Measurements from ENCODE around the gene PFKFB1. TPM values are rescaled to one million over a fixed set of nuclear protein-coding genes. Genes with fewer than 3 reads are reported as not detected.

Gene PFKFB1
- polyA plus RNA-seq (ENCODE audit: insufficient read length in 3 of 3) = under 1 TPM; 0.48 to 0.64 (median 0.60) TPM
- long read RNA-seq, donor 1 = 0 reads
- long read RNA-seq, donor 2 = 0 reads
- long read RNA-seq, donor 3 = 0 reads
- long read RNA-seq, donor 4 = 0 reads
- long read RNA-seq, donor 5 = 0 reads
- long read RNA-seq, donor 6 = 0 reads
- long read RNA-seq, donor 7 = 0 reads
- long read RNA-seq, donor 8 = 0 reads
- long read RNA-seq, donor 9 = 0 reads
- long read RNA-seq, donor 10 = 0 reads
- long read RNA-seq, donor 11 = 0 reads
- long read RNA-seq, donor 12 = 0 reads
- long read RNA-seq, donor 13 = 0 reads
- long read RNA-seq, donor 14 = 0 reads
- long read RNA-seq, donor 15 = 0 reads
- long read RNA-seq, donor 16 = 0 reads

DNA sequence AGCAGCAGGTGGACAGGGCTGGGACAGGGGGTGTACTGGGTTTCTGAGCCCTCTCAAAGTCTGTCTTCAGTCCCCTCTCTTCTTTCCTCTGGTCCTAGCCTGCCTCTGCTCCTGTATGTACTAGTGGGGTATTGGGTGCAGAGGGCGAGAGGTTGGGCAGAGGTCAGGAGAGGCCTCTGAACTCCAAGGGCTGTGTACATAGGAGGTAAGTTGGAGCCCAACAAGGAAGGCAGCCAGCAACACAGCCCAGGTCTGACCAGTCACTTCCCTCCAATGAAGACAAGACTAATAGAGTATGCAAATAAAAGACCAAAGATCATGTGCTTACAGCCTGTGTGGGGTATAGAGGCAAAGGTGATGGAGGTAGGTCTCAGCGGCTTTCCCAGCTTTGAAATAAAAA lies at the start of gene PFKFB1:
PFKFB1 (minus strand) TSS at position 90 of the 400 bp plus-strand sequence. CDS start 181 bp downstream, outside the sequence.
- DNase-seq (ENCODE audit: extremely low read depth in 1 of 11, low read depth in 9 of 11, low spot score in 4 of 11) = no peak

DNA sequence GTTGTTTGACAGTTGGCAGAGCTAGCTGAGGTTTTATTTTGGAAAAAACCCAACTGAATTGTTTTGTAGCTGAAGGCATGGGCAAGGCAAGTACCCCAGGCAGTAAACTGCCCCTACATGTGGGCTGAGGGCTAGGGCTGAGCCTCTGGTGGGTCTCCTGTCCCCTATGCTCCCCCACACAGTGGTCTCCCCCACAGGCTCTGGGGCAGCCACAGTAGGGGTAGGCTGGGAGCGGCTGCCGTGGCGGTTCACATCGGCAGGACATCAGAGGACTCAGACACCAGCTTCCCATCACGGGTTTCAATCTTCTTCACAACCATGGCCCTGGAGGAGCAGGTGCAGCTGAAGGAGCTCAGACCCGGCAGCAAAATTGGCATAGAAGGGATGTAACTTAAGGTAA lies 47.5 kb upstream of the PFKFB1 start:
- no peak for DNase-seq (ENCODE audit: extremely low read depth in 1 of 11, low read depth in 9 of 11, low spot score in 4 of 11)

GRCh38 chrX:55039471-55039870 lies 45.5 kb upstream of the PFKFB1 start:
- DNase-seq (ENCODE audit: extremely low read depth in 1 of 11, low read depth in 9 of 11, low spot score in 4 of 11) = no peak

- DNase-seq (ENCODE audit: extremely low read depth in 1 of 11, low read depth in 9 of 11, low spot score in 4 of 11) = no peak
Measured at GRCh38 chrX:55033429-55033828, 39.4 kb upstream of the PFKFB1 start.

GRCh38 chrX:55030271-55031205 lies 36.5 kb upstream of the PFKFB1 start, which contains the start of gene ALAS2:
ALAS2 (minus strand) TSS chrX:55030977; CDS start chrX:55026000, 4,977 bp downstream.
- no peak for DNase-seq (ENCODE audit: extremely low read depth in 1 of 11, low read depth in 9 of 11, low spot score in 4 of 11)

GRCh38 chrX:55029291-55029690 lies 35.3 kb upstream of the PFKFB1 start:
- no peak for DNase-seq (ENCODE audit: extremely low read depth in 1 of 11, low read depth in 9 of 11, low spot score in 4 of 11)

DNA sequence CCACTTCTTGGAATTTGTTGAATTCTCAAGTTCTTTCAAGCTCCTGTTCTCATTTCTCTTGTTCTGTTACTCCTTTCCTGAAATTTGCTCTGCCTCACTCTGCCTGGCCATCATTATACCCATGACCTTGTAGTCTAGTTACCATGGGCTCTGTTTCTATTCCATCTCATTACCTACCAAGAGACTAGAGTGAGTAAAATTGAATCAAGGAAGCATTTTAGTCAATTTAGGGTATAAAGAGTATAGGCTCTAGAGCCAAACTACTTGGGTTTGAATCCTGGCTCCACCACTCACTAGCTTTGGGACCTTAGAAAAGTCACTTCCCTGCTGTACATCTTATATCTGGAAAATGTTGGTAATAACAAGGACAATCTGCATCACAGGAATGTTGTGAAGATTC lies 34.6 kb upstream of the PFKFB1 start:
- no peak for DNase-seq (ENCODE audit: extremely low read depth in 1 of 11, low read depth in 9 of 11, low spot score in 4 of 11)

DNA sequence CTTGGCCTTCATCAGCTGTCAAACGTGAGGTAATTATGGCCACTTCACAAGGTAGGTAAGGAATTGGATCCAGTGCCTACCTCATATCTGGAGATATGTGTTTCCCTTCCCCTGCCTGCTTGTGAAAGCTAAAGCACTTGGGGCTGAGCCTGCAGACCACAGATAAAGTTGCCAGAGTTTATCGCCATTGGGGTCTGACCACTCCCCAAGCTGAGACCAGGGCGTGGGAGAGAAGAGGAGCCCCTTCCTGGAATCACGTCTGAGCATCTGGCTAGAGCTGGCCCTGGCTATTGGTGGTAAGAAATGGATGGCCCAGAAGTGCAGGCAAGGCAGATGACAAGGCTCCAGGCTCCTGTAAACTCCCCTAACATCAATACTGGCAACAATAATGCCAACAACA lies 34.1 kb upstream of the PFKFB1 start:
- DNase-seq (ENCODE audit: extremely low read depth in 1 of 11, low read depth in 9 of 11, low spot score in 4 of 11) = no peak

- no peak for DNase-seq (ENCODE audit: extremely low read depth in 1 of 11, low read depth in 9 of 11, low spot score in 4 of 11)
Measured at GRCh38 chrX:55026840-55027239, 32.9 kb upstream of the PFKFB1 start.

DNA sequence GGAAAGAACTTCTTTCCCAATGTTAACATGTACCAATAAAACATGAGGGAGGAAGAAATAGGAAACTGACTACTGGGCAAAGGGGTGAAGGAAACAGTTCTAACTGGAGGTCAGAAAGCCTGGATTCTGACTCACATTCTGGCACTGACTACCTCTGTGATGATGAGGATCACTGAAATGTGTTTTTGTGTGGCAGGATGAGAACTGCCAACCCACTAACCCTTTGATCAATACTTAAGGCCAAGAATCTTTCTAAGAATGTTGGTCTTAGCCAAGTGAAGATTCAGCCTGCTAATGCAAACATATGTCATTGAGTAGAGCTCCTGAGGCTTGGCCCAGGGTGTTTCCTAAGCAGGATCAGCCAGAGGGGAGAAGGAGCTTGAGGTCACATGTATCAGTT lies 32.2 kb upstream of the PFKFB1 start:
- no peak for DNase-seq (ENCODE audit: extremely low read depth in 1 of 11, low read depth in 9 of 11, low spot score in 4 of 11)

DNA sequence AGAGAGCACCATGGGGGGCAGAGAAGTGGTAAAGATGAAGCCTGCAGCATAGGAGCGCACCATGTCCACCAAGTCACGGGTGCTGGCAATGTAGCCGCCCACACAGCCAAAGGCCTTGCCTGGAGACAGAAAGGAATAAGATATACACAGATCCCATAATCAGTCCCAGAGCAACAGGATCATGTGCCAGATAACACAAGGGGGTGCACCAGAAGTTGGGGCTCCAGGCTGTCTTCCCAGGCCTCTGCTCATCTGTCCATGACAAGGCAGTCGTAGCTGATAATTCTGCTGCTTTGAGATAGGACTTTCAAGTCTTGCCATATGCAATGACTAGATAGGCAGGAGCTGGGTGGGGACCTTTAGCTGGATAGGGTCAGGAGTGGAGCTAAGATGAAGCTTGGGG lies 20.9 kb upstream of the PFKFB1 start:
- no peak for DNase-seq (ENCODE audit: extremely low read depth in 1 of 11, low read depth in 9 of 11, low spot score in 4 of 11)

DNA sequence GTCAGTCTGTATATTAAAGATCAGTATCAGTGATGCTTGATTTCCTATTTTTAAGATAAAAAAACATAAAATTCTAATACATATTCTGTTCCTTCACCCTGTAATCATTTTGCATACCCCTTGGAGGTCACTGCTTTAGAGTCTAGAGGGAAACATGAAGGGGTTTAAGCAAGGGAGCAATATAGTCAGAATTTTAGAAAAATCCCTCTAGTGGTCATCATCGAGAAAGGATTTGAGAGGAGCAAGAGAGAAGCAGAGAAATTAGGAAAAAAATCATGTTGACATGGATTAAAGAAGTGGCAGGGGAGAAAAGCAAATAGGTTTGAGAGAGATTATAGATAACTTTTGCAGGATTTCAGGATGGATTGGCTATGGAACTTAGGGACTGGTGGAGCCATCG lies 17.3 kb upstream of the PFKFB1 start:
- no peak for DNase-seq (ENCODE audit: extremely low read depth in 1 of 11, low read depth in 9 of 11, low spot score in 4 of 11)

DNA sequence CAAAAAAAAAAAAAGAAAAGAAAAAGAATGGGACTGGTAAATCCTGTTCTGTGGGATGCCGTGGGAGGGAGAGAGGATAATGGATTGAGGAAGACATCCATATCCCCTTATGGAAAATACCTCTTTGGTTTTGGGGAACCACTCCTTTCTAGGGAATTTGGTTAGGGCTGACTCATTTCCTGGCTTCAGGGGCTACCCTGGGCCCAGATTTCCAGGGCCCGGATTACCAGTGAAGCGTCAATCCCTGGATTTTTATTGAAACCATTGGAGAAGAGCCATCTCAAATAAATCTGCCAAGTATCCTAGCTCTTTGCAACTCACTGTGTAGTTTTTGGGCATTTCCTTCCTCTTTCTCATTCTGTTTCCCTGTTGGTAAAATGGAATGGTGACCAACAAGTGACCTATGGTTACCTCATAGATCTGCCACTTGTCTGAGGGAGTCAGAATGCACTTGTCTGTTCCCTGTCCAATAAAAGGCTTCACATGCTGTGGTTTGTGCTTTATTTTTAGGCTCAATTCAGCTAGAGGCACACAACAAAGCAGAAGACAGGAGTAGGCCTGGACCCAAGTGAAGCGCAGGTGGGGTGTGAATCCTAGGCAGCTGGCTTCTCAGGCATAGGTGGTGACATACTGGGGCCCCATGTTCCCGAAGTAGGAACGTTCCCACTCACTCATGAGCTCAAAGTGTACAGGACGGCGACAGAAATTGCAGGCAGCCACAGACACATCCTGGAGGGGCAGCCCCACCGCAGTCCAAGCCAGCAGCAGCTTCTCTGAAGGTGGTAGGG lies 14.8 kb upstream of the PFKFB1 start:
- no peak for DNase-seq (ENCODE audit: extremely low read depth in 1 of 11, low read depth in 9 of 11, low spot score in 4 of 11)

DNA sequence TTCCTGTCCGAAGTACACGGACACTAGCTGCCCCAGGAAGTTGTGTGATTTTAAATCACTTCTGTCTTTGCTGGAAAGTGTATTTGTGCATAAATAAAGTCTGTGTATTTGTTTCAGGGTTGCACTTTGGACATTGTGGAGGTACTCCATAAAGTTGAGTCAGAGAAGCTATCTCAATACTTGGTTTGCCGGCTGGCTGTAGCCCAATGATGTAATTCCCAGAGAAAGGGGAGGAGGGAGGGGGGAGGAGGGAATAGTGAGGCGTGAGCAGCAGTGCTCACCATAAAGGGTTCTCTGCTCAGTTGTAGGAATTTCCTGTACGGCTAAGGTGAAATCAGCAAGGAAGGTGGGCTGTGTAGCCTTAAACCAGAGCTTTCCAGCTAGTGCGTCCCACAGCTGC lies 13.7 kb upstream of the PFKFB1 start:
- no peak for DNase-seq (ENCODE audit: extremely low read depth in 1 of 11, low read depth in 9 of 11, low spot score in 4 of 11)

GRCh38 chrX:55006827-55007621 lies 13.0 kb upstream of the PFKFB1 start:
- DNase-seq (ENCODE audit: extremely low read depth in 1 of 11, low read depth in 9 of 11, low spot score in 4 of 11) = no peak

GRCh38 chrX:55005256-55005655 lies 11.3 kb upstream of the PFKFB1 start:
- DNase-seq (ENCODE audit: extremely low read depth in 1 of 11, low read depth in 9 of 11, low spot score in 4 of 11) = no peak

DNA sequence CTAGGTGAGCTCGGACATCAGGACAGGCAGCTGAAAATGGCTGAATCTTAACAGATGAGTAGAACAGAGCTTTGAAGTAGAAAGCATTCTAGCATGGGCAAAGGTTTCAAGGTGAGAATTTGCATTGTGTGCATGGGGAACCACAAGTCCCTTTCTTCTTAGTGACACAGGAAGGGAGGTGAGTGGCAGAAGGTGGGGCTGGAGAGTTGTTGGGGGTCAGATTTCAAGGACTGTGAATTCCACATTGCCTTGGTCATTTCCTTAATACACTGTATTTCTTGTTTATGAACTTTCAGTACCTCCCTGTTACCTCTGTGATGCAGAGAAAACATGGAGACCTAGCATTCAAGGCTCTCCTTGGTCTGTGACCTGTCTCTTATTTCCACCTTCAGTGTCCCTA lies 10.2 kb upstream of the PFKFB1 start:
- no peak for DNase-seq (ENCODE audit: extremely low read depth in 1 of 11, low read depth in 9 of 11, low spot score in 4 of 11)

DNA sequence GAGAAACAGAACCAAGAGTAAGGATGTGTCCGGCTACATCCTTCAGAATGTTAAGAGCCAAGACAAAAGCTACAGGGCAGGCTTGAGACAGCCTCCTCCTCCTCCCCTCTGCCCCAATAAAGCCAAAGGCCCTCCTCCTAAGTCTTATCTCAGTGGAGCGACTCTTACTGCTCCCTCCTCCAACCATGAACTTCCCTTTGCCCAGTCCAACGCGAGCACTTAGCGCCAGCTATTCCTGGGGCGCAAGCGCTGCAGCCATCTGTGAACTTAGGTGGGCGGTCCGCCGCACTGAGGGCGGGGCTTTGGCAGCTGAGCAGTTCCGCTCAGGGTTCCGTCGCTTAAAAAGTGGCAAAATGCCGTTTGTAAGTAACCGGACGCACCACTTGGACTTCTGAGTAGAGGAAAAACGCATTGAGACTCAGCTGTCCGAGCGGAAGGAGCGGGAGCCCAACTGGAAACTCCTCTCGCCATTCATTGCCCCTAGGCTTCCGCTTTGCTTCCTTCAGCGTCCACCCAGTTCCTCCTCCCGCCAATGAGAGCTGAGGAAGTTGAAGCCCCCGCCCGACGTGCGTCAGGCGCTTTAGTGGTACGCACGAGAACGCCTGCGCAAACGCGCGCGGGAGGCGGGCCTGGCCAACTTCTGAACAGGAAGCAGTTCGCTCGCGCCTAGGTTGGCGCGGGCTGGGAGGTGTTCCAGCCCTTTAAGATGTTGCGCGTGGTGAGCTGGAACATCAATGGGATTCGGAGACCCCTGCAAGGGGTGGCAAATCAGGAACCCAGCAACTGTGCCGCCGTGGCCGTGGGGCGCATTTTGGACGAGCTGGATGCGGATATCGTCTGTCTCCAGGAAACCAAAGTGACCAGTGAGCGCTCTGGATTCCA lies 6.0 kb upstream of the PFKFB1 start, which contains the start of gene APEX2:
APEX2 (plus strand) TSS at position 647 of the 882 bp plus-strand sequence; CDS start at position 707, 60 bp downstream.
- peak; percentile 69 to 87 (median 78) for DNase-seq (ENCODE audit: extremely low read depth in 1 of 11, low read depth in 9 of 11, low spot score in 4 of 11)
